SK-N-SH treated with all-trans-retinoic acid at 6 μM for 48 hours (cell line): Measurements from ENCODE around the gene CDON.
A peak's percentile ranks its signal among the peaks of the same experiment; 100 is the strongest.

Experiments used
- ATAC-seq: fragments of 200-7000 bp; cut with Tn5 transposase; 3 replicates; pipeline ENCODE4 v1.9.1; 2020; ENCODE audit warnings: mild to moderate bottlenecking, moderate library complexity
- ARNTL ChIP-seq: fragments of 450-650 bp; formaldehyde crosslinking; IDR thresholded peaks from 2 replicates; pipeline ENCODE4 v1.5.0; 2020; ENCODE audit warnings: low read depth, mild to moderate bottlenecking, moderate library complexity, borderline replicate concordance
- BACH2 ChIP-seq: fragments of 250-450 bp; sonication (Bioruptor Pico); IDR thresholded peaks from 2 replicates; pipeline ENCODE4 v1.9.0; 2021; ENCODE audit warnings: mild to moderate bottlenecking, borderline replicate concordance
- CREB5 ChIP-seq: fragments of 250-450 bp; sonication (Bioruptor Pico); IDR thresholded peaks from 2 replicates; pipeline ENCODE4 v1.5.1; 2020; ENCODE audit warnings: low read depth, mild to moderate bottlenecking, moderate library complexity
- ESRRG ChIP-seq: fragments of 250-450 bp; sonication (Bioruptor Pico); IDR thresholded peaks from 2 replicates; pipeline ENCODE4 v1.6.1; 2021; ENCODE audit warnings: mild to moderate bottlenecking
- GLIS3 ChIP-seq: fragments of 250-450 bp; sonication (Bioruptor Pico); IDR thresholded peaks from 2 replicates; pipeline ENCODE4 v1.5.0; 2020; ENCODE audit warnings: mild to moderate bottlenecking, moderate library complexity
- ISL1 ChIP-seq: fragments of 250-450 bp; sonication (Bioruptor Pico); IDR thresholded peaks from 2 replicates; pipeline ENCODE4 v2.1.2; 2022; ENCODE audit warnings: mild to moderate bottlenecking, moderate library complexity
- OSR1 ChIP-seq: fragments of 250-450 bp; sonication (Bioruptor Pico); IDR thresholded peaks from 2 replicates; pipeline ENCODE4 v1.8.0; 2022; ENCODE audit warnings: moderate library complexity, mild to moderate bottlenecking, inconsistent platforms
- PATZ1 ChIP-seq: fragments of 250-450 bp; sonication (Bioruptor Pico); IDR thresholded peaks from 2 replicates; pipeline ENCODE4 v1.8.0; 2020; ENCODE audit warnings: mild to moderate bottlenecking, moderate library complexity, borderline replicate concordance
- PPARA ChIP-seq: fragments of 250-450 bp; sonication (Bioruptor Pico); IDR thresholded peaks from 2 replicates; pipeline ENCODE4 v1.5.0; 2020; ENCODE audit warnings: mild to moderate bottlenecking, borderline replicate concordance
- RARB ChIP-seq: fragments of 250-450 bp; sonication (Bioruptor Pico); IDR thresholded peaks from 2 replicates; pipeline ENCODE4 v1.8.0; 2021; ENCODE audit warnings: mild to moderate bottlenecking, moderate library complexity
- SNAI2 ChIP-seq: fragments of 250-450 bp; sonication (Bioruptor Pico); IDR thresholded peaks from 2 replicates; pipeline ENCODE4 v1.5.0; 2020; ENCODE audit warnings: mild to moderate bottlenecking, moderate library complexity
- TOX ChIP-seq: fragments of 250-450 bp; sonication (Bioruptor Pico); IDR thresholded peaks from 2 replicates; pipeline ENCODE4 v1.8.0; 2021; ENCODE audit warnings: mild to moderate bottlenecking, moderate library complexity, borderline replicate concordance
- ZC3H10 ChIP-seq: fragments of 250-450 bp; sonication (Bioruptor Pico); IDR thresholded peaks from 2 replicates; pipeline ENCODE4 v1.5.1; 2021; ENCODE audit warnings: mild to moderate bottlenecking, moderate library complexity
- ZFP3 ChIP-seq: fragments of 250-450 bp; sonication (Bioruptor Pico); IDR thresholded peaks from 2 replicates; pipeline ENCODE4 v1.5.0; 2020; ENCODE audit warnings: mild to moderate bottlenecking, moderate library complexity
- ZFP30 ChIP-seq: fragments of 450-650 bp; formaldehyde crosslinking; IDR thresholded peaks from 2 replicates; pipeline ENCODE4 v1.5.0; 2022; ENCODE audit warnings: mild to moderate bottlenecking, moderate library complexity
- ZNF565 ChIP-seq: fragments of 450-650 bp; formaldehyde crosslinking; conservative IDR thresholded peaks from 2 replicates; pipeline ENCODE4 v1.5.0; 2020; ENCODE audit warnings: low read depth, mild to moderate bottlenecking, moderate library complexity
- ZNF70 ChIP-seq: fragments of 450-650 bp; formaldehyde crosslinking; IDR thresholded peaks from 2 replicates; pipeline ENCODE4 v1.5.0; 2020; ENCODE audit warnings: mild to moderate bottlenecking, moderate library complexity
- TF ChIP-seq, protein P1 (sequence below): fragments of 250-450 bp; sonication (Bioruptor Pico); IDR thresholded peaks from 2 replicates; pipeline ENCODE4 v1.5.1; 2021; ENCODE audit warnings: mild to moderate bottlenecking, moderate library complexity
- TF ChIP-seq, protein P2 (sequence below): fragments of 250-450 bp; sonication (Bioruptor Pico); IDR thresholded peaks from 2 replicates; pipeline ENCODE4 v1.8.0; 2021; ENCODE audit warnings: low read depth, mild to moderate bottlenecking, moderate library complexity, borderline replicate concordance
- TF ChIP-seq, protein P3 (sequence below): fragments of 250-450 bp; sonication (Bioruptor Pico); IDR thresholded peaks from 2 replicates; pipeline ENCODE4 v1.5.0; 2020; ENCODE audit warnings: mild to moderate bottlenecking, moderate library complexity

Gene CDON

DNA sequence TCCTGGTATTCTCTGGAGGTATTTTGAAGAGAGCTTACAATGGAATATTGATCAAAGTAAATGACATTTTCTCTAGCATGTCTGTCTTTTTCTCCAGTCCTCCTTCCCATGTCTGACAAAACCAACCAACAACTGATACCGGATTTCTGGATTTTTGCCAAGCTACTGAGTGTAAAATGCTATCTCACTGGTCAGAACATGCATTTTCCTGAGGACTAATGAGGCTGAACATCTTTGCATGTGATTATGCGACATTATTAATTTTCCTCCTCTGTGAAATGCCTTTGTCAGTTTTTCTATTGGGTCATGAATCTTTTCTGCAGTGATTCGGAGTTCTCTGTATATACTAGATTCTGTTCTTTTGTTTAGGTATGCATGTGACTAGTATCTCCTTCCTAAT is 51.4 kb downstream of the CDON start:
- TF ChIP-seq ZNF70 (CRISPR knock-in tag) (no peak), PATZ1 (CRISPR knock-in tag) (no peak), ZC3H10 (no peak)
- no peak for ATAC-seq

GRCh38 chr11:126008956-126009355 is 53.7 kb downstream of the CDON start:
- no peak for ATAC-seq
- no peak for TF ChIP-seq ARNTL (CRISPR knock-in tag)
- no peak for TF ChIP-seq OSR1
- TF ChIP-seq ISL1 (CRISPR knock-in tag), result no peak
- no peak for TF ChIP-seq ZNF565
- TF ChIP-seq, protein P1, sequence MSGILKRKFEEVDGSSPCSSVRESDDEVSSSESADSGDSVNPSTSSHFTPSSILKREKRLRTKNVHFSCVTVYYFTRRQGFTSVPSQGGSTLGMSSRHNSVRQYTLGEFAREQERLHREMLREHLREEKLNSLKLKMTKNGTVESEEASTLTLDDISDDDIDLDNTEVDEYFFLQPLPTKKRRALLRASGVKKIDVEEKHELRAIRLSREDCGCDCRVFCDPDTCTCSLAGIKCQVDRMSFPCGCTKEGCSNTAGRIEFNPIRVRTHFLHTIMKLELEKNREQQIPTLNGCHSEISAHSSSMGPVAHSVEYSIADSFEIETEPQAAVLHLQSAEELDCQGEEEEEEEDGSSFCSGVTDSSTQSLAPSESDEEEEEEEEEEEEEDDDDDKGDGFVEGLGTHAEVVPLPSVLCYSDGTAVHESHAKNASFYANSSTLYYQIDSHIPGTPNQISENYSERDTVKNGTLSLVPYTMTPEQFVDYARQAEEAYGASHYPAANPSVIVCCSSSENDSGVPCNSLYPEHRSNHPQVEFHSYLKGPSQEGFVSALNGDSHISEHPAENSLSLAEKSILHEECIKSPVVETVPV (CRISPR knock-in tag), result no peak
- TF ChIP-seq CREB5 (CRISPR knock-in tag), result no peak
- TF ChIP-seq ZC3H10, result no peak
- TF ChIP-seq RARB (CRISPR knock-in tag), result no peak
- no peak for TF ChIP-seq ZNF70 (CRISPR knock-in tag)
- no peak for TF ChIP-seq BACH2 (CRISPR knock-in tag)
- no peak for TF ChIP-seq ESRRG
- no peak for TF ChIP-seq PATZ1 (CRISPR knock-in tag)
- TF ChIP-seq, protein P2, sequence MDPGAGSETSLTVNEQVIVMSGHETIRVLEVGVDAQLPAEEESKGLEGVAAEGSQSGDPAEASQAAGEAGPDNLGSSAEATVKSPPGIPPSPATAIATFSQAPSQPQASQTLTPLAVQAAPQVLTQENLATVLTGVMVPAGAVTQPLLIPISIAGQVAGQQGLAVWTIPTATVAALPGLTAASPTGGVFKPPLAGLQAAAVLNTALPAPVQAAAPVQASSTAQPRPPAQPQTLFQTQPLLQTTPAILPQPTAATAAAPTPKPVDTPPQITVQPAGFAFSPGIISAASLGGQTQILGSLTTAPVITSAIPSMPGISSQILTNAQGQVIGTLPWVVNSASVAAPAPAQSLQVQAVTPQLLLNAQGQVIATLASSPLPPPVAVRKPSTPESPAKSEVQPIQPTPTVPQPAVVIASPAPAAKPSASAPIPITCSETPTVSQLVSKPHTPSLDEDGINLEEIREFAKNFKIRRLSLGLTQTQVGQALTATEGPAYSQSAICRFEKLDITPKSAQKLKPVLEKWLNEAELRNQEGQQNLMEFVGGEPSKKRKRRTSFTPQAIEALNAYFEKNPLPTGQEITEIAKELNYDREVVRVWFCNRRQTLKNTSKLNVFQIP, result no peak
- TF ChIP-seq, protein P3, sequence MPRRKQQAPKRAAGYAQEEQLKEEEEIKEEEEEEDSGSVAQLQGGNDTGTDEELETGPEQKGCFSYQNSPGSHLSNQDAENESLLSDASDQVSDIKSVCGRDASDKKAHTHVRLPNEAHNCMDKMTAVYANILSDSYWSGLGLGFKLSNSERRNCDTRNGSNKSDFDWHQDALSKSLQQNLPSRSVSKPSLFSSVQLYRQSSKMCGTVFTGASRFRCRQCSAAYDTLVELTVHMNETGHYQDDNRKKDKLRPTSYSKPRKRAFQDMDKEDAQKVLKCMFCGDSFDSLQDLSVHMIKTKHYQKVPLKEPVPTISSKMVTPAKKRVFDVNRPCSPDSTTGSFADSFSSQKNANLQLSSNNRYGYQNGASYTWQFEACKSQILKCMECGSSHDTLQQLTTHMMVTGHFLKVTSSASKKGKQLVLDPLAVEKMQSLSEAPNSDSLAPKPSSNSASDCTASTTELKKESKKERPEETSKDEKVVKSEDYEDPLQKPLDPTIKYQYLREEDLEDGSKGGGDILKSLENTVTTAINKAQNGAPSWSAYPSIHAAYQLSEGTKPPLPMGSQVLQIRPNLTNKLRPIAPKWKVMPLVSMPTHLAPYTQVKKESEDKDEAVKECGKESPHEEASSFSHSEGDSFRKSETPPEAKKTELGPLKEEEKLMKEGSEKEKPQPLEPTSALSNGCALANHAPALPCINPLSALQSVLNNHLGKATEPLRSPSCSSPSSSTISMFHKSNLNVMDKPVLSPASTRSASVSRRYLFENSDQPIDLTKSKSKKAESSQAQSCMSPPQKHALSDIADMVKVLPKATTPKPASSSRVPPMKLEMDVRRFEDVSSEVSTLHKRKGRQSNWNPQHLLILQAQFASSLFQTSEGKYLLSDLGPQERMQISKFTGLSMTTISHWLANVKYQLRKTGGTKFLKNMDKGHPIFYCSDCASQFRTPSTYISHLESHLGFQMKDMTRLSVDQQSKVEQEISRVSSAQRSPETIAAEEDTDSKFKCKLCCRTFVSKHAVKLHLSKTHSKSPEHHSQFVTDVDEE (CRISPR knock-in tag), result no peak
- no peak for TF ChIP-seq GLIS3 (CRISPR knock-in tag)
- no peak for TF ChIP-seq SNAI2 (CRISPR knock-in tag)
- no peak for TF ChIP-seq ZFP3 (CRISPR knock-in tag)
- TF ChIP-seq TOX (CRISPR knock-in tag), result no peak
- no peak for TF ChIP-seq ZFP30
- no peak for TF ChIP-seq PPARA
- TF ChIP-seq, all 23 proteins: peak for 0

- peak; percentile 83 for ATAC-seq
- TF ChIP-seq ISL1 (CRISPR knock-in tag), result peak; percentile 23; the same call in 1 of the 2 replicates
- no peak for TF ChIP-seq PATZ1 (CRISPR knock-in tag)
- TF ChIP-seq, protein P3 (CRISPR knock-in tag), result peak; percentile 59; the same call in 1 of the 2 replicates
- TF ChIP-seq, all 23 proteins: peak for 2
These were observed 55.4 kb downstream of the CDON start for GRCh38 chr11:126007238-126007637.
